Endothelial cell (in vitro differentiated cells): ENCODE measurements around the gene CCT4. TPM values are rescaled to one million over a fixed set of nuclear protein-coding genes. Genes with fewer than 3 reads are reported as not detected.
"Not testable (repeated sequence)": the region's sequence is repeated elsewhere in the genome, so short reads cannot be mapped to it uniquely, and the experiment has no call there.

ENCODE experiments used
- DNase-seq: peaks from one replicate; pipeline ENCODE4 v3.0.0; 2021; ENCODE audit warnings: low spot score
- H3K27ac Mint-ChIP-seq: one replicate; pipeline ENCODE4 v1.8.0; 2021; ENCODE audit warnings: mixed read lengths, inconsistent platforms; ENCODE audit not compliant: unreplicated experiment
- H3K27me3 Mint-ChIP-seq: one replicate; pipeline ENCODE4 v1.8.0; 2021; ENCODE audit warnings: mild to moderate bottlenecking, moderate library complexity, mixed read lengths, inconsistent platforms; ENCODE audit not compliant: unreplicated experiment
- H3K36me3 Mint-ChIP-seq: one replicate; pipeline ENCODE4 v1.8.0; 2021; ENCODE audit warnings: mild to moderate bottlenecking, low read depth, mixed read lengths, inconsistent platforms; ENCODE audit not compliant: unreplicated experiment
- H3K4me1 Mint-ChIP-seq: one replicate; pipeline ENCODE4 v1.8.0; 2021; ENCODE audit warnings: mild to moderate bottlenecking, mixed read lengths, inconsistent platforms; ENCODE audit not compliant: unreplicated experiment
- H3K4me3 Mint-ChIP-seq: one replicate; pipeline ENCODE4 v1.8.0; 2021; ENCODE audit warnings: mild to moderate bottlenecking, mixed read lengths, inconsistent platforms; ENCODE audit not compliant: unreplicated experiment
- H3K9me3 Mint-ChIP-seq: one replicate; pipeline ENCODE4 v1.8.0; 2021; ENCODE audit warnings: mixed read lengths, inconsistent platforms; ENCODE audit not compliant: unreplicated experiment
- CTCF ChIP-seq: fragments of 200-600 bp; sonication (generic); IDR thresholded peaks from one replicate; pipeline ENCODE4 v1.5.0; 2021; ENCODE audit warnings: antibody characterized with exemption; ENCODE audit not compliant: unreplicated experiment
- total RNA-seq: library from RNA; stranded (reverse); fragmentation: NEBNext Ultra II Directional; extraction: Animal tissue kit (Norgen Biotek cat#: 25700); gene quantifications from one replicate; pipeline ENCODE4 v1.2.1, GENCODE V29; 2021; ENCODE audit not compliant: unreplicated experiment

Gene CCT4
- total RNA-seq, 1 donor from 2014 or later = 200 TPM

GRCh38 chr2:61900281-61900680 lies 11.8 kb upstream of the CCT4 start:
- Mint-ChIP-seq H3K27me3 (no peaks in the 10 kb centered on the region), H3K36me3 (no peaks in the 10 kb centered on the region), H3K9me3 (no peaks in the 10 kb centered on the region), H3K27ac (no peak overlapping the region), H3K4me3 (no peak overlapping the region), H3K4me1 (peaks cover 7% of the 10 kb centered on the region)
- no peak for TF ChIP-seq CTCF
- DNase-seq = no peak

GRCh38 chr2:61898810-61899209 lies 10.4 kb upstream of the CCT4 start:
- Mint-ChIP-seq H3K27me3 (peaks cover 2% of the 10 kb centered on the region), H3K4me3 (no peak overlapping the region), H3K27ac (no peak overlapping the region), H3K4me1 (peaks cover 10% of the 10 kb centered on the region), H3K9me3 (no peaks in the 10 kb centered on the region), H3K36me3 (no peaks in the 10 kb centered on the region)
- no peak for TF ChIP-seq CTCF
- DNase-seq = no peak

- Mint-ChIP-seq H3K9me3 (no peaks in the 10 kb centered on the region), H3K27me3 (peaks cover 6% of the 10 kb centered on the region), H3K36me3 (peaks cover 18% of the 10 kb centered on the region), H3K4me3 (peak overlapping the region; percentile 100), H3K4me1 (peaks cover 26% of the 10 kb centered on the region), H3K27ac (peak overlapping the region; percentile 97)
- no peak for DNase-seq
- TF ChIP-seq CTCF = no peak
Measured at GRCh38 chr2:61887717-61888266, 664 bp downstream of the CCT4 start.

- TF ChIP-seq CTCF = no peak
- no peak for DNase-seq
- Mint-ChIP-seq H3K27me3 (peaks cover 6% of the 10 kb centered on the region), H3K9me3 (no peaks in the 10 kb centered on the region), H3K36me3 (peaks cover 18% of the 10 kb centered on the region), H3K4me1 (peaks cover 26% of the 10 kb centered on the region), H3K27ac (peak overlapping the region; percentile 72), H3K4me3 (peak overlapping the region; percentile 100)
Measured at GRCh38 chr2:61885896-61886603, 2.4 kb downstream of the CCT4 start.

GRCh38 chr2:61882850-61883249 lies 5.6 kb downstream of the CCT4 start:
- Mint-ChIP-seq H3K36me3 (peaks cover 27% of the 10 kb centered on the region), H3K4me1 (peaks cover 20% of the 10 kb centered on the region), H3K9me3 (no peaks in the 10 kb centered on the region), H3K4me3 (peak overlapping the region; percentile 47), H3K27ac (no peak overlapping the region), H3K27me3 (peaks cover 4% of the 10 kb centered on the region)
- no peak for DNase-seq
- TF ChIP-seq CTCF = no peak

- not testable (repeated sequence) for H3K4me1 Mint-ChIP-seq
Measured at GRCh38 chr2:61879351-61879750, 9.1 kb downstream of the CCT4 start.

More at GRCh38 chr2:61879351-61879750, 9.1 kb downstream of the CCT4 start:
- DNase-seq, H3K27ac Mint-ChIP-seq, H3K9me3 Mint-ChIP-seq, H3K4me3 Mint-ChIP-seq, H3K27me3 Mint-ChIP-seq: not testable (repeated sequence)
- peaks cover 31% of the 10 kb centered on the region for H3K36me3 Mint-ChIP-seq
